Measurements from ENCODE around the gene MBNL1. TPM values are rescaled to one million over a fixed set of nuclear protein-coding genes. Genes with fewer than 3 reads are reported as not detected.
"Not testable (repeated sequence)": the region's sequence is repeated elsewhere in the genome, so short reads cannot be mapped to it uniquely, and the experiment has no call there.

Gene MBNL1
- total RNA-seq, 1 experiment from 2014 or later = 68.6 TPM

GRCh38 chr3:152394246-152394645 lies 125.5 kb downstream of the MBNL1 start:
- intact Hi-C loops (cut with micrococcal nuclease; ENCODE audit: unreplicated experiment) = loop anchor here (5.0 kb wide), 2 partner anchors 87 to 127 kb away; partner anchors contain the start of gene MBNL1
- no peak overlapping the region for H3K4me3 Mint-ChIP-seq (ENCODE audit: unreplicated experiment)
- Histone ChIP-seq H3K27me3 (replicated peaks; ENCODE audit: control insufficient read depth, insufficient read depth, low read length) (no peaks in the 10 kb centered on the region), H3K36me3 (ENCODE audit: control insufficient read depth, insufficient read depth, low read length) (no peaks in the 10 kb centered on the region), H3K9me3 (no peaks in the 10 kb centered on the region), H3K4me1 (peaks cover 38% of the 10 kb centered on the region), H3K4me3 (ENCODE audit: low read depth, low read length) (no peak overlapping the region)
- H3K36me3 Mint-ChIP-seq (ENCODE audit: insufficient read depth, unreplicated experiment) = peaks cover 10% of the 10 kb centered on the region
- H3K27me3 Mint-ChIP-seq (ENCODE audit: insufficient read depth, unreplicated experiment) = no peaks in the 10 kb centered on the region
- H3K27ac Mint-ChIP-seq (ENCODE audit: unreplicated experiment) = no peak overlapping the region
- DNase-seq = no peak
- POLR2A ChIA-PET = no interaction called here
- CTCF ChIA-PET = no interaction called here
- TF ChIP-seq CTCF (IDR thresholded peaks at IDR 0.05; ENCODE audit: insufficient read depth in 1 of 2, low read depth in 1 of 2, low read length in 1 of 2, severe bottlenecking in 1 of 2, unreplicated experiment in 1 of 2) = no peak
- peaks cover 8% of the 10 kb centered on the region for H3K9me3 Mint-ChIP-seq (ENCODE audit: unreplicated experiment)
- BruUV-seq (replicated peaks) = no TSS peak
- peaks cover 24% of the 10 kb centered on the region for H3K4me1 Mint-ChIP-seq (ENCODE audit: low read depth, unreplicated experiment)

- ChIA-PET CTCF (interaction anchor here (0.6 kb wide), 1 partner anchor 11 kb away, joined by 3 read pairs; no protein-coding TSS in a partner anchor), POLR2A (no interaction called here)
- Mint-ChIP-seq H3K4me3 (ENCODE audit: unreplicated experiment) (no peak overlapping the region), H3K36me3 (ENCODE audit: insufficient read depth, unreplicated experiment) (peaks cover 7% of the 10 kb centered on the region), H3K9me3 (ENCODE audit: unreplicated experiment) (peaks cover 8% of the 10 kb centered on the region), H3K27me3 (ENCODE audit: insufficient read depth, unreplicated experiment) (no peaks in the 10 kb centered on the region), H3K4me1 (ENCODE audit: low read depth, unreplicated experiment) (peaks cover 22% of the 10 kb centered on the region), H3K27ac (ENCODE audit: unreplicated experiment) (no peak overlapping the region)
- intact Hi-C loops (cut with micrococcal nuclease; ENCODE audit: unreplicated experiment) = no loop called here
- no peak for DNase-seq
- no peak for TF ChIP-seq CTCF (IDR thresholded peaks at IDR 0.05; ENCODE audit: insufficient read depth in 1 of 2, low read depth in 1 of 2, low read length in 1 of 2, severe bottlenecking in 1 of 2, unreplicated experiment in 1 of 2)
- Histone ChIP-seq H3K4me3 (ENCODE audit: low read depth, low read length) (no peak overlapping the region), H3K36me3 (ENCODE audit: control insufficient read depth, insufficient read depth, low read length) (no peaks in the 10 kb centered on the region), H3K27me3 (replicated peaks; ENCODE audit: control insufficient read depth, insufficient read depth, low read length) (no peaks in the 10 kb centered on the region), H3K9me3 (no peaks in the 10 kb centered on the region), H3K4me1 (peaks cover 27% of the 10 kb centered on the region)
- BruUV-seq (replicated peaks) = no TSS peak
These were observed 127.0 kb downstream of the MBNL1 start for GRCh38 chr3:152395764-152396163.

- no peak overlapping the region for H3K4me3 ChIP-seq (ENCODE audit: low read depth, low read length)
- ChIA-PET POLR2A (no interaction called here), CTCF (no interaction called here)
- DNase-seq = no peak
- Mint-ChIP-seq H3K4me3 (ENCODE audit: unreplicated experiment) (no peak overlapping the region), H3K36me3 (ENCODE audit: insufficient read depth, unreplicated experiment) (peaks cover 7% of the 10 kb centered on the region), H3K9me3 (ENCODE audit: unreplicated experiment) (peaks cover 8% of the 10 kb centered on the region), H3K27ac (ENCODE audit: unreplicated experiment) (no peak overlapping the region), H3K4me1 (ENCODE audit: low read depth, unreplicated experiment) (peaks cover 17% of the 10 kb centered on the region), H3K27me3 (ENCODE audit: insufficient read depth, unreplicated experiment) (no peaks in the 10 kb centered on the region)
- no peak for TF ChIP-seq CTCF (IDR thresholded peaks at IDR 0.05; ENCODE audit: insufficient read depth in 1 of 2, low read depth in 1 of 2, low read length in 1 of 2, severe bottlenecking in 1 of 2, unreplicated experiment in 1 of 2)
- peaks cover 16% of the 10 kb centered on the region for H3K4me1 ChIP-seq
- BruUV-seq (replicated peaks) = no TSS peak
- H3K9me3 ChIP-seq = no peaks in the 10 kb centered on the region
- no peaks in the 10 kb centered on the region for H3K27me3 ChIP-seq (replicated peaks; ENCODE audit: control insufficient read depth, insufficient read depth, low read length)
- intact Hi-C loops (cut with micrococcal nuclease; ENCODE audit: unreplicated experiment) = no loop called here
- H3K36me3 ChIP-seq (ENCODE audit: control insufficient read depth, insufficient read depth, low read length) = no peaks in the 10 kb centered on the region
These were observed 128.1 kb downstream of the MBNL1 start for GRCh38 chr3:152396867-152397266.

GRCh38 chr3:152397348-152397747 lies 128.6 kb downstream of the MBNL1 start:
- BruUV-seq (replicated peaks); H3K4me3 ChIP-seq (ENCODE audit: low read depth, low read length); H3K36me3 ChIP-seq (ENCODE audit: control insufficient read depth, insufficient read depth, low read length); H3K27me3 Mint-ChIP-seq (ENCODE audit: insufficient read depth, unreplicated experiment); DNase-seq; H3K27me3 ChIP-seq (replicated peaks; ENCODE audit: control insufficient read depth, insufficient read depth, low read length); POLR2A ChIA-PET; H3K27ac Mint-ChIP-seq (ENCODE audit: unreplicated experiment); intact Hi-C loops (cut with micrococcal nuclease; ENCODE audit: unreplicated experiment); H3K36me3 Mint-ChIP-seq (ENCODE audit: insufficient read depth, unreplicated experiment); CTCF ChIA-PET; H3K9me3 Mint-ChIP-seq (ENCODE audit: unreplicated experiment); H3K4me3 Mint-ChIP-seq (ENCODE audit: unreplicated experiment); H3K9me3 ChIP-seq: not testable (repeated sequence)
- H3K4me1 ChIP-seq = peaks cover 14% of the 10 kb centered on the region
- H3K4me1 Mint-ChIP-seq (ENCODE audit: low read depth, unreplicated experiment) = peaks cover 22% of the 10 kb centered on the region

Measured in Caco-2 (cell line).